ENCODE measurements around the gene VSTM2B. TPM values are rescaled to one million over a fixed set of nuclear protein-coding genes. Genes with fewer than 3 reads are reported as not detected.

Gene VSTM2B
- total and polyA plus RNA-seq, 2 of the 13 experiments (the other 11 are each of a cell fraction or from before 2014, with no cell fraction given): not detected

DNA sequence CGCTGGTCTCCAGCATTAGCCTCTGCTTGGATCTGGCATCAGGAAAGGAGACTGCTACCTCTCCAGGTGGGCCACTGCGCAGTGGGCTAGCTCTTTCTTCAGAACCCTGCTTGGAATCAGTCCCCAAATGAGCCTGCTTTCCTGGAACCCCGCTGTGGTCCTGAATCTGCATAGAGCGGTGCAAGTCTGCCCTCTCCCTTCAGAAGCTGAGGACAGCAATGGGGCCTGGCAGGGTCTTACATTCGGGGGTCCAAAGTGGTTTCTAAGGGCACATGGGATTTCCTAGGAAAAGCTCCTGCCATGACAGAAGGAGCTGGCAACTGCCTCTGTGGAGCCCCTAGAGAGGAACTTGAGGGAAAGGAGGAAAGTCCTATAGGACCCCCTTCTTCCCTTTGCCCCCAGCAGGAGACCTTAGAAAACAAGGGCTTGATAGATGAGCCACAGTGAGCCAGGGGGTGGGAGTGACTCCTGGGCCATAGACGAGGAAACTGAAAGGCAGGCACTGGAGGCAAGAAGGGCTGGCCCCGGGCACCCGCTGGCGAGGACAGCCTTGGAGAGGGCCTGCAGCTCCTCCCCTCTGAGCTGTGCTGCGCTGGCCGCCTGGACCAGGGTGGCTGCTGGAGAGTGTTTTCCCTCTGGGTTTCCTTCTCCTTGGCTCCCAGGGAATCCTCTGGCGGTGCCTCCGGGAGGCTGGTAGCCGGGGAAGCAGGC lies 1.4 kb upstream of the VSTM2B start:
- Histone ChIP-seq H2AFZ (ENCODE audit: low read length) (no peak overlapping the region), H3K9me3 (ENCODE audit: low read length) (no peaks in the 10 kb centered on the region), H3K9ac (ENCODE audit: insufficient read depth, low read depth, low read length) (no peak overlapping the region), H3K36me3 (replicated peaks in 1 of 2; ENCODE audit: control insufficient read depth in 1 of 2, insufficient read depth in 2 of 2, low read length in 2 of 2) (no peaks in the 10 kb centered on the region), H3K4me1 (ENCODE audit: insufficient read depth, low read length) (peaks cover 7% of the 10 kb centered on the region), H4K20me1 (ENCODE audit: insufficient read depth, low read length) (no peaks in the 10 kb centered on the region), H3K4me3 (replicated peaks in 1 of 3; ENCODE audit: insufficient read depth in 1 of 3, low read depth in 2 of 3, low read length in 3 of 3) (no peak overlapping the region), H3K79me2 (ENCODE audit: insufficient read depth, low read length) (no peaks in the 10 kb centered on the region), H3K4me2 (ENCODE audit: low read depth, low read length) (no peak overlapping the region), H3K27ac (ENCODE audit: extremely low read length, insufficient read depth, low read length) (no peak overlapping the region), H3K27me3 (ENCODE audit: control insufficient read depth in 1 of 2, insufficient read depth in 2 of 2, low read length in 2 of 2) (peaks cover 2 to 31% of the 10 kb centered on the region in 2 experiments; a peak in 4 of 5 replicates)
- TF ChIP-seq MED8 (CRISPR knock-in tag; IDR thresholded peaks at IDR 0.05; ENCODE audit: insufficient replicate concordance) (no peak), ZNF766 (CRISPR knock-in tag; IDR thresholded peaks at IDR 0.05; ENCODE audit: borderline replicate concordance) (no peak), RFXANK (CRISPR knock-in tag; IDR thresholded peaks at IDR 0.05) (no peak), ZNF224 (CRISPR knock-in tag; IDR thresholded peaks at IDR 0.05) (no peak), ZNF776 (CRISPR knock-in tag; IDR thresholded peaks at IDR 0.05) (no peak)
- TF ChIP-seq, protein P1, sequence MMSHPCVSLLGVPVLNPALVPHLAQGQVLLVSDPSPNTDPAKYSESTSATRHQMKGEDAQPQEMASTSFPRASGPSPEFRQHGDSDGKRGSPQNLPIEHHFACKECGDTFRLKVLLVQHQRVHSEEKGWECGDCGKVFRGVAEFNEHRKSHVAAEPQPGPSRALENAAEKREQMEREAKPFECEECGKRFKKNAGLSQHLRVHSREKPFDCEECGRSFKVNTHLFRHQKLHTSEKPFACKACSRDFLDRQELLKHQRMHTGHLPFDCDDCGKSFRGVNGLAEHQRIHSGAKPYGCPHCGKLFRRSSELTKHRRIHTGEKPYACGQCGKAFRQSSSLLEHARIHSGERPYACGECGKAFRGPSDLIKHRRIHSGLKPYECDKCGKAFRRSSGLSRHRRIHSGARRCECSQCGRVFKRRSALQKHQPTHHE (CRISPR knock-in tag; IDR thresholded peaks at IDR 0.05; ENCODE audit: borderline replicate concordance): no peak
- DNase-seq (ENCODE audit: low spot score): no peak
- ChIA-PET CTCF (ENCODE audit: low intra/inter-chr PET ratio, low total read pairs) (no interaction called here), POLR2A (no interaction called here)
- ATAC-seq: no peak
- intact Hi-C loops (cut with micrococcal nuclease; ENCODE audit: unreplicated experiment): no loop called here
- FAIRE-seq: no peak
- no TSS peak for BruUV-seq (replicated peaks)
- in situ Hi-C loops (cut with HindIII; ENCODE audit: extremely low pct_ligation_motif_present, low pct_unique_long_range_greater_than_20kb): no loop called here
- WGBS (ENCODE audit: low lambda C conversion rate): 0% methylated on average over 2 of the region's 14 CpGs
